C4-2B (cell line): ENCODE data around the gene SCAPER.
A peak's percentile ranks its signal among the peaks of the same experiment; 100 is the strongest.

ENCODE experiments used
- H3K27ac ChIP-seq: fragments of 450-650 bp; 2 replicates; pipeline ENCODE4 v1.5.1; 2017
- CTCF ChIP-seq: fragments of 450-650 bp; conservative IDR thresholded peaks from 2 replicates; pipeline ENCODE4 v1.5.1; 2017; ENCODE audit warnings: mild to moderate bottlenecking
- ZFX ChIP-seq: fragments of 450-650 bp; IDR thresholded peaks from 2 replicates; pipeline ENCODE4 v1.6.1; 2017

Gene SCAPER

DNA sequence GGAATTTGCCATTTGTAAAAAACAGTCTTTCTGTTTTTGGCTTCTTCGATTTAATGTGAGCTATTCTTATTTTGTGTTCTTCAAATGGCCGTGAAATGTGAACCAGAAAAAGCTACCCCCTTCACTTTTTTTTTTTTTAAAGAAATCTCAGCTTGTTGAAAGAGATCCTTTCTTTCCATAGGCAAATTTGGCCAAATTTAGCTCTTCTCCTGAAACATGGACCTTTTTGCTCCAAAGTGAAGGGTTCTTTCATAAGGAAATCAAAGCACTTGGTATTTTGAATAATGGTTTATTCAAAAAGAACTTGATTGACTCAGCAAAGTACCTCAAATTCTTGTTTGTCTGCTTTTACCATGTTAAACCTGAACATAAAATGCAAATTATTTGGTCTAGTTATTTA is 36.5 kb upstream of the SCAPER start:
- no peak for TF ChIP-seq CTCF
- TF ChIP-seq ZFX: no peak
- no peak overlapping the region for H3K27ac ChIP-seq

GRCh38 chr15:76939715-76940114 is 34.6 kb upstream of the SCAPER start:
- no peak overlapping the region for H3K27ac ChIP-seq
- TF ChIP-seq ZFX: no peak
- no peak for TF ChIP-seq CTCF

DNA sequence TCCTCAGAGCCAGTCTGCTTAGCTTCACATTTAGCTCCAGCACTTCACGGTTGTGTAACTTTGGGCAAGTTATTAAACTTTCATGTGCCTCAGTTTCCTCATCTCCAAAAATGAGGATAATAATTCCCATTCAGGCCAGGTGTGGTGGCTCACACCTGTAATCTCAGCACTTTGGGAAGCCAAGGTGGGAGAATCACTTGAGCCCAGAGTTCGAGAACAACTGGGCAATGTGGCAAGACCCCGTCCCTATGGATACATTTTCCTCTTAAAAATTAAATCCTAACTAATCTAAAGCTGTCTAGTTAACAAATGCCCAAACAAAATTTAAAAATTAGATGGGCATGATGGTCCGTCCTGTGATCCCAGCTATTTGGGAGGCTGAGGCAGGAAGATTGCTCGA is 33.6 kb upstream of the SCAPER start:
- H3K27ac ChIP-seq: no peak overlapping the region
- TF ChIP-seq ZFX: no peak
- no peak for TF ChIP-seq CTCF

DNA sequence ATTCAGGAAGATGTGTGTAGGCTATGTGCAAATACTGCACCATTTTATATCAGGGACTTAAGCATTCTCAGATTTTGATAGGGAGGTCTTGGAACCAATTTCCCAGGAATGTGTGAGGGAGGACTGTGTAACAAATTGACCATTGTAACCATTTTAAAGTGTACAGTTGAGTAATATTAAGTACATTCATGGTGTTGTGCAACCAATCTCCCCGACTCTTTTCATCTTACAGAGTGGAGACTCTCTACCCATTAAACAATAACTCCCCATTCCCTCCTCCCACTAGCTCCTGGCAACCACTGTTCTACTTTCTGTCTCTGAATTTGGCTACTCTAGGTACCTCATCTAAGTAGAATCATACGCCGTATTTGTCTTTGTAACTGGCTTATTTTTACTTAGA is 31.5 kb upstream of the SCAPER start:
- no peak overlapping the region for H3K27ac ChIP-seq
- no peak for TF ChIP-seq ZFX
- TF ChIP-seq CTCF: no peak

- TF ChIP-seq CTCF (no peak), ZFX (no peak)
- H3K27ac ChIP-seq: no peak overlapping the region
These were observed 30.5 kb upstream of the SCAPER start for GRCh38 chr15:76935620-76936019.

- no peak for TF ChIP-seq CTCF
- TF ChIP-seq ZFX: peak; percentile 88
- peak overlapping the region; percentile 90 for H3K27ac ChIP-seq
These were observed 27.2 kb upstream of the SCAPER start for GRCh38 chr15:76932135-76932966.

GRCh38 chr15:76931397-76932134 is 26.4 kb upstream of the SCAPER start, which contains the start of gene RCN2:
RCN2 (plus strand) TSS chr15:76931749; CDS start chr15:76931842, 93 bp downstream.
- TF ChIP-seq ZFX (peak; percentile 99), CTCF (no peak)
- peak within 1 kb of the TSS; percentile 90 for H3K27ac ChIP-seq
